AG09309 (cell line): Measurements from ENCODE around the gene MOGAT1.
"Not testable (repeated sequence)": the region's sequence is repeated elsewhere in the genome, so short reads cannot be mapped to it uniquely, and the experiment has no call there.

ENCODE experiments used
- DNase-seq: peaks from one replicate; pipeline ENCODE4 v3.0.0-alpha.2; 2010; ENCODE audit warnings: low read depth
- H3K4me3 ChIP-seq: 2 replicates; pipeline ENCODE4 v1.5.1; 2011; ENCODE audit warnings: mild to moderate bottlenecking, low read depth, low read length, moderate library complexity; ENCODE audit not compliant: control insufficient read depth
- CTCF ChIP-seq: IDR thresholded peaks from 2 replicates; pipeline ENCODE4 v1.5.1; 2011; ENCODE audit warnings: mild to moderate bottlenecking, low read depth, low read length, inconsistent platforms; ENCODE audit not compliant: insufficient read depth, control insufficient read depth; ENCODE audit errors: missing control alignments

MOGAT1 gene

DNA sequence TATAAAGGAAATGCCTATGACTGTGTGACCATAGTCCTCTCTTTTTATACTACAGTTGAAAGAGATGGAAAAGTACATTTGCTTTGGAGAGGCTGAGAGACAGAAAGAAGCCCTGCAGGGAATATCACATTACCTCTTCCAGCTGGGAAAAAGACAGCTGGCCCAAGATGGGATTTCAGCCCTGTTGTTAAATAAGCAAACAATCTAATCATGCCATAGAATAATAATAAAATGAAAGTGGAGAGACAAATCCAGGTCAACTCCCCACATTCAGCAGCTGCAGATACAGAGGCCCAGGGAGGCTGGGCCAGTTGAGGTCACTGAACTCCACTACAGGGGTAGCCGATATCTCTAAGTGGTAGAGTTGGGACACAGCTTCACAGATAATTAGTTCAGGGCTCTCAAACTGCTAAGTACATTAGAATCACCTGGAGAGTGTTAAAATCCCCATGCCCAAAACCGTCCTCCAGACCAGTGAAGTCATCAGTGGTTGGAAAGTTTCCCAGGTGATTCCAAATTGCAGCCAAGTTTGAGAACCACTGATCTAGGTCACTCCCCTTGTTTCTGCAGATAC is 81.9 kb downstream of the MOGAT1 start:
- TF ChIP-seq CTCF = no peak
- no peak for DNase-seq
- H3K4me3 ChIP-seq = no peak overlapping the region

DNA sequence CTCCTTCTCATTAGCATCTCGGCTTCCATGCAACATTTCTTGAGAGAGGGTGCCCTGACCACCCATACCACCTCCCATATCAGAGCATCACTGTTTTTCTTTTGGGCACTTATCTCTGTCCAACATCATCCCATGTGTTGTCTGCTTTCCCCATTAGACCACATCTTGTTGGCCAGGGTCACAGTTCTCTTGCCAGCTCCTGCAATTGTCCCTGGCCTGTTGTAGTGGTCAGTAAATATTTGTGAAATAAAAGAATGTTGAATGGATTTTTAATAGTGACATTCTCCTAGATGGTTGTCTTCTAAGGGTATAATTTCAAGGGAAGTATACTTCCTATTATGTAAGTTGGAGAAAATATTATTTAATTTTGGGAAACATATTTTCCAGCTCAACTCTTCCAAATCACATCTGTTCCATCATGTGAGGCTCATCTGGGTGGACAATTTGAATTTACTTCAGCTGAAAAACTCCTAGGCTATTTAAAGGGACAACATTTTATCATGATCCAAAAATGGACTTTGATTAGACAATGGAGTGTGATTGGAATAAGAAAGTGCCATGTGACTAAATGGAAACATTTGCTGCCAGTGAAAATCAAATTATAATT is 83.0 kb downstream of the MOGAT1 start:
- TF ChIP-seq CTCF = no peak
- no peak overlapping the region for H3K4me3 ChIP-seq
- no peak for DNase-seq

DNA sequence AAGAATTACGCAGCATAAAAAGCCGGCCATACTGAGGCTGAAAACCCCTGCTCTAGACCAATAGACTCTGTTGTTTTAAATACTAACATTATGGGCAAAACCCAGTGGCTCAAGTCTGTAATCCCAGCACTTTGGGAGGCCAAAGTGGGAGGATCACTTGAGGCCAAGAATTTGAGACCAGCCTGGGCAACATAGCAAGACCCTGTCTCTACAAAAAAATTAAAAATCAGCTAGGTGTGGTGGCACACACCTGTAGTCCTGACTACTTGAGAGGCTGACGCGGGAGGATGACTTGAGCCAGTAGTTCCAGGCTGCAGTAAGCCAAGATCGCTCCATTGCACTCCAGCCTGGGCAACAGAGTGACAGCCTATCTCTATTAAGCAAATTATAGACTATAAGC is 84.1 kb downstream of the MOGAT1 start:
- H3K4me3 ChIP-seq, DNase-seq: not testable (repeated sequence)

DNA sequence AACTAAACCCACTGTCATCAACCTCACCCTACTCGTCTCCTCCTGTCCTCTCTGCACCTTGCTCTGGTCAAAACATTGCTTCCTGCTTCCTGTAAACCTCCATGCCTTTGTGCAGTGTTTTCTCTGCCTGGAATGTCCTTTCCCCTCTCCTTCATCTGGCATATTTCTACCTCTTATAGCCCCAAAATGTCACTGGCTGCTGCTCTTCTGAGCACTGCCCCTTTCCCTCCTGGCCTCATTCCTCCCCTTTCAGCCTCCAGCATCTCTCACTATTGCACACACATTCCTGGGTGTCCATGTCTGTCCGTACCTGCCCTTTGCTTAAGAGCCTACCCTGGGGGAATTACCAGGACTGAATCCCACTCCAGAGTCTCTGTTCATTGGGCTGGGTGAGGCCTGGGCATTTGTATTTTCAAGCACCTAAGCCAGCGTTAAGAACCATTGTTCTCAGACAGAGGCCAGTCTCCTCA is 84.9 kb downstream of the MOGAT1 start:
- no peak for DNase-seq
- no peak overlapping the region for H3K4me3 ChIP-seq
- no peak for TF ChIP-seq CTCF

DNA sequence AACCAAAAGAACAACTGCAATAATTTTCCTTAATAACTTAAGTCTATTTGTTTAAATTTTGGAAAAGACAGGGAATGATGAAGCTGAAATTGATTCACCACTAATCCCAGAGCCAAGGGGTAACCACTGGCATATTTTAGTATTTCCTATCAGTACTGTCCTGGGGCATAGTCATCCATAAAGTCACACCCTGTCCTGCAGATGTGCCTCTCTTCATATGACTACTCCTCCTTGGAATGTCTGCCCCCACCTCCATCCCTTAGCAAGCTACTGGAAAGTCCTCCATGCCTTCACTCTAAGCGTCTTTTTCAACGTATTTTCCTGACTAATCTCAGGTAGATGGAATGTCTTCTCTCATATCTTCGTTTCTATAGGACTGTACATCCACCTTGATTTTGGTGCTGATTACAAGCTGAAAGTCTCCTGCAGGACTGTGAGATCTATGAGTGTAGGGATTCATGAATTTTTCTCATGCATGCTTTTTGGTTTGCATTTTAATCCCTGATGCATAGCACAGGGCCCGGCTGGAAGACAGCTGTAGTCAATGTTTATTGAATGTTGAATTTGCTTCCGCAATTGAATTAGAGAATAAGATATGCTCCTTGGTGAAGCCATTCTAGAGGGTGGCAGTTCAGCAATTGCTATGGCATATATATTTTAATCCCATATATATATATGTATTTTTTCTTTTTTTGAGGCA is 85.6 kb downstream of the MOGAT1 start:
- peak; percentile 23 for DNase-seq
- no peak overlapping the region for H3K4me3 ChIP-seq
- TF ChIP-seq CTCF = no peak
